Activated naive CD4-positive, alpha-beta T cell (primary cell): ENCODE results near the gene UNC45A.
"Not testable (repeated sequence)": the region's sequence is repeated elsewhere in the genome, so short reads cannot be mapped to it uniquely, and the experiment has no call there.

ENCODE experiments used
- DNase-seq, 4 experiments: peaks; one replicate each; lab custom pipeline; 2025; lab: John Stamatoyannopoulos, UW

The UNC45A gene

GRCh38 chr15:90916461-90916860 lies 18.6 kb upstream of the UNC45A start:
- DNase-seq = no peak

GRCh38 chr15:90917569-90917968 lies 17.5 kb upstream of the UNC45A start:
- DNase-seq = no peak

DNA sequence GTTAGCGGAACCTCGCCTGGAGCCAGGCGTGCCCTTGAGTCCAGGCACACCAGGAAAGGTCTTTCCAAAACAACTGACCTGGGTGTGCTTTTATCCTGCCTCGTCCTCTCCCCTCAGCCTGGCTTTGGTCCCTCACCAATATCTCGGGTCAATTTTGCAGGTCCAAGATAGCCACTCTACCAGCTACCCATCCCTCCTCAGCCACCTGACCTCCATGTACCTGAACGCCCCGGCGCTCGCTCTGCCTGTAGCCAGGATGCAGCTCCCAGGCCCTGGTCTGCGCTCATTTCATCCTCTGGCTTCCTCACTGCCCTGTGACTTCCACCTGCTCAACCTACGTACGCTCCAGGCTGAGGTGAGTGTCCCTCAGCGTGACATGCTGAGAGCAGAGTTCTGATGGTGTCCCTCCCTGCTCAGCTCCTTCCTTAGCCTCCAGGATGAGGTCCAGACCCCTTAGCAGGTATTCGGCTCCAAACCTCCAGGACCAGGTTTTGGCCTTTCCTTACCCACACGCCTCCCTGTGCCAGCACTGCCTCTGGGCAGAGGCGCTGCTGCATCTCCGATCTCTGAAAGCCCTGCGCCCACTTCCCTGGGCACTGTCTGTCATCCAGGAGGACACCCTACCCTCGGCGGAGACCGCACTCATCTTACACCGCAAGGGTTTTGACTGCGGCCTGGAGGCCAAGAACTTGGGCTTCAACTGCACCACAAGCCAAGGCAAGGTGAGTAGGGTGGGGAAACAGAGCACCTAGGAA lies 16.9 kb upstream of the UNC45A start:
- DNase-seq = no peak

DNA sequence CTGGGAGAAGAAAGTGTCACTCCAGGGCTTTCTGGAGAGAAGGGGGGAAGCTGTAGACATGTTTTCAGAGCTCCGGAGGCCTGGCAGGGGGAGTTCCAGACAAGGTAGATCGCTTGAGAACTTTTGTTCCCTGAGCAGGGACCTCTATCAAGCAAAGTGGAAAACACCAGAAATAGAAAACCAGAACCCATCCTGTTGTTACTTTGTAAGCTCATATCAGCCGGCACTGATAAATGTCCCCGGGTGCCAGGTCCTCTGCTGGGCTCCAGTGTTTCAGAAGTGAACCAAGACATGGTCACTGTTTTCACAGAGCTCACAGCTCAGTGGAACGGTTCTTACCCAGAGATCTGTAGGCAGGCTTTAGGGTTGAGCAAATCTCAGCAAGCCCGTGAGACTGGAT lies 16.2 kb upstream of the UNC45A start:
- no peak for DNase-seq

GRCh38 chr15:90921887-90922286 lies 13.2 kb upstream of the UNC45A start:
- DNase-seq = no peak

DNA sequence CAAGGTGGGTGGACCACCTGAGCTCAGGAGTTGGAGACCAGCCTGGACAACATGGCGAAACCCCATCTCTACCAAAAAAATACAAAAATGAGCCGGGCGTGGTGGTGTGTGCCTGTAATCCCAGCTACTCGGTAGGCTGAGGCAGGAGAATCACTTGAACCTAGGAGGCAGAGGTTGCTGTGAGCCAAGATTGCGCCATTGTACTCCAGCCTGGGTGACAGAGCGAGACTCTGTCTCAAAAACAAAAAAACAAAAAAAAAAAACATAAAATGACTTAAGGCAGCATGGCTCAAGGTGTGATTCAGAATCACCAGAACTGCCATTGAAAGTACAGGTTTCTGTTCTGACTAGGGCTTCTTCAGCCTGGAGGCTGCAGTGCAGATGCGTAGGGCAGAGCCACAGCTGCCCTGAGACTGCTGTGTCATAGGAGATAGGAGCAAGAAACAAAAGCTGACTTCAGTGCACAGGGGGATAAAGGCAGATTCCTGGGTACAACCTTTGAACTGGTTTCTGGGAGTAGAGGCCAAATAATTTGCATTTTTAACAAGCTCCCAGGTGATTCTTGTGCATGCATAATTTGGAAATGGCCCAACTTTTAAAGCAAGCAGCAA lies 12.3 kb upstream of the UNC45A start:
- not testable (repeated sequence) for DNase-seq

DNA sequence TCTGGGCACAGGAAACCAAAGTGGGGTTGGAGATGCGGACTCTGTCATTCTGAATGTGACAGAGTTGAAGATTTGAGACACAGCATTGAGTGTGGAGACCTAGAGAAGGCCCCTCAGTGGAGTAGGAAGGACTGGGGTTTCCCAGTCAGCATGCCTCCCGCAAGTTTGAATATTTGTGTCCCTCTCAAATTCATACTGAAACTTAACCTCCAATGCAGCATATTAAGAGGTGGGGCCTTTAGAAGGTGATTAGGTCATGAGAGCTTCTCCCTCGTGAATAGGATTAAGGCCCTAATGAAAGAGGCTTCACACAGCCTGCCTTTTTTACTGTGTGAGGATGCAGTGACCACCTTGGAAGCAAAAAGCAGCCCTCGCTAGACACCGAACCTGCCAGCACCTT lies 10.7 kb upstream of the UNC45A start:
- no peak for DNase-seq

- not testable (repeated sequence) for DNase-seq
Observed at GRCh38 chr15:90926766-90927165, 8.3 kb upstream of the UNC45A start.

GRCh38 chr15:90928106-90928505 lies 7.0 kb upstream of the UNC45A start:
- DNase-seq = not testable (repeated sequence)

GRCh38 chr15:90929246-90930019 lies 5.7 kb upstream of the UNC45A start:
- DNase-seq = no peak

GRCh38 chr15:90930861-90931574 lies 4.1 kb upstream of the UNC45A start:
- DNase-seq = no peak

- DNase-seq = no peak
Observed at GRCh38 chr15:90931575-90931827, 3.6 kb upstream of the UNC45A start.

GRCh38 chr15:90931828-90932659 lies 3.0 kb upstream of the UNC45A start, which contains the start of gene HDDC3:
Gene HDDC3 (minus strand): TSS chr15:90932549. CDS start chr15:90932540, 9 bp downstream.
- DNase-seq = peak; percentile 83 to 92 (median 87)

DNA sequence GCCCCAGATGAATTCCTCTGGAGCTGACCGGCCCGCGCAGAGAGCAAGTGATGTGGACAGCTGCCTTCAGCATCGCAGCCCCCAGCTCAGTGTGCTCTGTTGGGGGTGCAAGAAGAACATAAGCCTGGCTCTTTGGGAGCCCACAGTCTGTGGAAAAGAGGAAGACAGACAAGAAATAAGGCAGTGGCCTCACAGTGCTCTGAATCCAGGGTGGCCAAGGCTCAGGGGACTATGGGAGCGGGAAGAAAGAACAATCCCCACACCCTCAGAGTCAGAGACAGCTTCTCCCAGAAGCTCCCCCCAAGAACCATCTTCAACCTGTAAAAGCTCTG lies 2.5 kb upstream of the UNC45A start:
- DNase-seq = no peak

DNA sequence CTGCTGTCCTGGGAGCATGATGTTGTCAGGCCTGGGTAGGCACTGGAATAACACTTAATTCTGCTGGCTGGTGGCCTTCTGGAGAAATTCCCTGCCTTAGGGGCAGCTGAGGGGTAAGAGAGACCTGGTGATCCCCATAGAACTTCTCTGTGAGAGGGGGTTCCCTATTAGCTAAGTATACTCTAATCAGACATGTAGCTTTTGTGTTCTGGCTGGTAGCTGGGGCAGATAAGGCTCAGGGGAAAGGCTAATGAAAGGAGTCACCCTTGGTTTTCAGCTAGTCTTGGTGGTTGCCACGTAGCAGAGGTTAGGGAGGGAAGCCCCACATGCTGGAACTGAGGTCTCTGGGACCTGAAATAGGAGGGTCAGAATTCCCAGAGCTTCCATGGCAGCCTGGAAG lies 1.8 kb upstream of the UNC45A start:
- DNase-seq = no peak

DNA sequence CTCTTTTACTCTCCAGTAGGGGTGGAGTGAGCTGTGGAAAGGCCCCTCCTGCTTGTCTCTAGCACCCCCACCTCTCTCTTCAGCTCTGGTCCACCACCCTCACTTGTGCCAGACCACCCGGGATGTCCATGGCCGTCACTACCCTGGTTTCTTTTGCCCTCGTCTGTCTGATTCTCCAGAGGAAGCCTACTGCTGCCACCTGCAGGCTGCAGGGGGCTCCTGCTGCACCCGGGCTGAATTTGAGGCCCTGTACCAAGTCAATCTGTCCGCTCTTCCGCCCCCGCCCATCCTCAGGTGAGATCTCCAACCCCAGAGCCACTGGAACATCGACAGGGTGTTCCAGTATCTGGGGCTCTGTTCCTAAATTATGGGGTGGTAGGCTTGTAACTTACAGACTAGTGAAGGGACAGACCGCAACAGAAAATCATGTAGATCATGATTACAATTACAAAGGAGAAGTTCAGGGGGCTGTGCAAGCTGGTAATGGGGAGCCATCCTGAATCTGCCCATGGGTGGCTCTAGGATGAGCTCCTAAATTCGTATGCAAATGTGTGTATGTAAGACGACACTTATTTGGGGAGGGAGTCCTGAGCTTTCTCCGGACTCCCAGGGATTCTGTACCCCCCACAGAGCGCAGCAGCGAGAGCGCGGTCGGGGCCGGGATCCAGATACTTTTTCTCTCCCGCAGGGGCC lies 683 bp upstream of the UNC45A start:
- DNase-seq = peak; percentile 47 to 76 (median 56)

- DNase-seq = no peak
Observed at GRCh38 chr15:90936823-90937222, 1.7 kb downstream of the UNC45A start.

- DNase-seq = no peak
Observed at GRCh38 chr15:90938261-90938660, 3.2 kb downstream of the UNC45A start.

- no peak for DNase-seq
Observed at GRCh38 chr15:90939756-90940155, 4.7 kb downstream of the UNC45A start.

- DNase-seq = no peak
Observed at GRCh38 chr15:90941038-90941437, 6.0 kb downstream of the UNC45A start.
